GM12878 (cell line): ENCODE data around the gene ARHGAP22.

Experiments
- CTCF ChIP-seq, 3 experiments: IDR thresholded peaks in 2 of 3; conservative IDR thresholded peaks in 1 of 3; 2 replicates each; pipeline ENCODE4 v1.5.1; 2011; ENCODE audit warnings: low read depth in 3 of 3, low read length in 3 of 3, mild to moderate bottlenecking in 3 of 3, control low read depth in 2 of 3, moderate library complexity in 2 of 3, inconsistent platforms in 1 of 3, mixed read lengths in 1 of 3; ENCODE audit not compliant: control insufficient read depth in 2 of 3, insufficient read depth in 1 of 3; ENCODE audit errors: extremely low read depth in 1 of 3
- GABPA ChIP-seq: IDR thresholded peaks from 2 replicates; pipeline ENCODE4 v1.6.1; 2014; ENCODE audit warnings: antibody characterized with exemption, low read depth, mild to moderate bottlenecking, inconsistent platforms
- POLR2AphosphoS5 ChIP-seq: IDR thresholded peaks from 2 replicates; pipeline ENCODE4 v1.6.1; 2011; ENCODE audit warnings: mild to moderate bottlenecking, low read length, inconsistent platforms
- REST ChIP-seq: IDR thresholded peaks from 2 replicates; pipeline ENCODE4 v1.6.1; 2012; ENCODE audit warnings: mild to moderate bottlenecking, low read depth, low read length
- SIN3A ChIP-seq: IDR thresholded peaks from 2 replicates; pipeline ENCODE4 v1.6.1; 2012; ENCODE audit warnings: low read depth, low read length, improper control_type of control experiment
- USF2 ChIP-seq: IDR thresholded peaks from 2 replicates; pipeline ENCODE4 v1.6.1; 2011; ENCODE audit warnings: low read depth, low read length, improper control_type of control experiment, borderline replicate concordance
- ZBTB40 ChIP-seq: fragments of 450-650 bp; IDR thresholded peaks from 2 replicates; pipeline ENCODE4 v1.6.1; 2016; ENCODE audit warnings: mild to moderate bottlenecking, moderate library complexity, borderline replicate concordance

GRCh38 chr10:48459270-48460150, 145.4 kb downstream of the ARHGAP22 start:
- TF ChIP-seq SIN3A (no peak), CTCF (IDR thresholded peaks at IDR 0.05 in 2 of 3, conservative IDR thresholded peaks at IDR 0.05 in 1 of 3; ENCODE audit: control insufficient read depth in 2 of 3, extremely low read depth in 1 of 3, insufficient read depth in 1 of 3, low read depth in 3 of 3, low read length in 3 of 3) (no peak), REST (no peak), ZBTB40 (no peak), GABPA (no peak), USF2 (no peak), POLR2AphosphoS5 (no peak)
